HG03103 (cell line): ENCODE results near the gene TREM2.

Source experiments
- ATAC-seq: cut with Tn5 transposase; IDR thresholded peaks from one replicate; pipeline ENCODE4 v1.9.1; 2021; ENCODE audit warnings: low read depth; ENCODE audit not compliant: unreplicated experiment

Gene TREM2

DNA sequence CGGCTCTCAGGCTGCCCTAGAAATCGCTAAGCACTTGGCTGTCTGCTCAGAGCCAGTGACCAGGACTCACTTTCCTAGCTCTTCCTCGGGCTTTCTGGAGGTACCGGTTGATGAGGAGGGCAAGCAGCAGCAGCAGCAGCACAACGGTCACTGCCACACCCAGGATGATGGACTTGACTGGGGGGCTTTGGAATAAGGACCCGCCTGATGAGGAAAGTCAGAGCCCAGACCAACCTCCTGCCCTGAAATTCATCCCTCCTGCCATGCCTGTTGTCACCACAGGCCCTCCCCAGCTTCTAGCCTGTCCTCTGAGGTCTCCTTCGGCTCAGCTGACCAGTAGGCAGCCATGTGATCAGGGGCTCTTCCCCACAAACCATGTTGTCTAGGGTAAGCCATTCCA is 21.8 kb upstream of the TREM2 start:
- ATAC-seq: no peak

DNA sequence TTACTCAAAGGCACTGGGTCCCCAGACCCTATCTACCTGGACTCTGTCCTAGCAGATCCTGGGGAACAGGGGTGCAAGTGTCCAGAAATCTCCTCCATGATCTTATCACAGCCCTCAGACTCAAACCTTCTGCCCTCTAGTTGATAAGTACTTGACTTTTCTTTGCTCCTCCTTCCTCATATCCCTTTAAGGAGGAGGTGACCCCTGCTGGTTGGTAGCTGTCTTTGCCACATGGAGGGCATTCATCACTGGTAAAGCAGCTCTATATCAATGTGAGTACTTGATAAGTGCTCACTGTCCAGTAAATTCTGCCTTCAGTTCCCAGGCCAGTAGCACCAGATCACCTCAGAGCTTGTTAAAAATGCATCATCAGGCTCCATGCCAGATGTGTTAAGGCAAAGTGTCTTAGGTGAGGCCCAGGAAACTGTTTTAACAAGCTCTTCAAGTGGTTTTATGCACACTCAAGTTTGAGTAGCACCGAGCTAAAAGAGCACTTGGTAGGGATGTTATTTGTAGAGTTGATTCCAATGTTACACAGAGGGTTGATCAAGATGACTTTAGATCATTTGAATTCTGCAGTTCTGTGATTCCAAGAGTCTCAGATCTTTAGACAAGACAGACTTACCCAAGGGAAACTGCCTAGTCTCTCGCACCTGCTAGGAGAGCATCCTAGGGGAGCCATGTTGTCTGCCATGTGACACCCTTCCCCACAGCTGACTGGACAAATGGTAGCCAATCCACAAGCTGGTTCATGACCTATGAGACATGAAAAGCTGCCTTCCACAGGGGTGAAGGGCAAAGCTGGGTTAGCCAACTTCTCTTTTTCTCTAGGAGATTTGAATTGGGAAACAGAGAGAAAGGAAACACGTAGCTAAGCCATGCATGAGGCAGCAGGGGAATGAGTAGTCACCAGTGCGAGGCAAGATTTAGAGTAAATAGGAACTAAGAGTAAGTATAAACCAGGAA is 19.4 kb upstream of the TREM2 start:
- ATAC-seq: peak; percentile 63

DNA sequence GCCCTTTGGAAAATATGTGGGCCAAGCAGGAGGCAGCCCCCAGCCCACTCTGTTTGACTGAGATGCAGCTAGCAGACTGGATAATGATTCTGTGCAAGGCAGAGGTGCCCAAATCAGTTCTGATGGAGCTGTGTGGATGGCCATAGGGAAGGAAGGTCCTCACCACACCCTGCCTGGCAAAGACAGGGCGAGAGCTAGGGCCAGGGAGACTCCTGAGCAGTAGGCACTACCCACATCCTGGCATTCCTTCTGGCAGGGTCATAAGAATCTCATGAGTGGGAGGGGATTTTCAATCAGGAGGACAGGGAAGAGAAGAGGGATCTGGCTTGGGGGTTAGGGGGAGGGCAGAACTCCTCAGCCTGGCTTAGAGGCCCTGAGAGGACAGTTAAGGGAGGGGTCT is 18.6 kb upstream of the TREM2 start:
- ATAC-seq: no peak

- no peak for ATAC-seq
Observed at GRCh38 chr6:41179163-41179562, 16.2 kb upstream of the TREM2 start.

GRCh38 chr6:41177695-41178094 is 14.8 kb upstream of the TREM2 start:
- no peak for ATAC-seq

- no peak for ATAC-seq
Observed at GRCh38 chr6:41177287-41177686, 14.4 kb upstream of the TREM2 start.

GRCh38 chr6:41176189-41176588 is 13.3 kb upstream of the TREM2 start:
- no peak for ATAC-seq

DNA sequence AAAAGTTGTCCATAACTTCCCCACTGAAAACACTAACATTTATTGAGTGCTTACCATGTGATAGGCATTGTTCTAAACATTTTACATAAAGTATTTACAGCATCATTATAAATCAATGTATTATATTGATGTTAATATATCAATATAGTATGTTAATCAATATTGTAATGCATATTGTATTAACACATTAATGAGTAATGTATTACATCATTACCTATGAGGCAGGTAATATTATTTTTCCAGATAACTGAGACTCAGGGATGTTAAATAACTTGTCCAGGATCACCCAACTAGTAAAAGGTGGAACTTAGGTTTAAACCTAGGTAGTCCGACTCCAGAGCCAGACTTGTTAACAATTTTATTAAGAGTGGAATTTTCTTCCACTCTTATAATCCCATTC is 12.2 kb upstream of the TREM2 start:
- ATAC-seq: no peak

DNA sequence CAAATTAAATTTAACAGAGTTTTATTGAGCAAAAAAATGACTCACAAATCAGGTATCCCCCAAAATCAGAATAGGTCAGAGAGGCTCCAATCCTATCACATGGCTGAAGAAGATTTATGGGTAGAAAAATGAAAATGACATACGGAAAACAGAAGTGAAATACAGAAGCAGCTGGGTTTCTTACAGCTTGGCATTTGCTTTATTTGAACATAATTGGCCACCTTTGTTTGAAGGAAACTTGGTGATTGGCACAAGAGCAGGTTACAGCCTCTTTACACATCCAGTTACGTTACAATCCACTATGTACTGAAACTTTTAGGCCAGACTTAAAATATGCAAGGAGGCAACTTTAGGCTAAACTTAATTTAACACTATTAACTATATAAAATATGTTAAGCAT is 11.7 kb upstream of the TREM2 start:
- ATAC-seq: no peak

- no peak for ATAC-seq
Observed at GRCh38 chr6:41171908-41172307, 9.0 kb upstream of the TREM2 start.

- ATAC-seq: no peak
Observed at GRCh38 chr6:41170547-41171160, 7.7 kb upstream of the TREM2 start.

DNA sequence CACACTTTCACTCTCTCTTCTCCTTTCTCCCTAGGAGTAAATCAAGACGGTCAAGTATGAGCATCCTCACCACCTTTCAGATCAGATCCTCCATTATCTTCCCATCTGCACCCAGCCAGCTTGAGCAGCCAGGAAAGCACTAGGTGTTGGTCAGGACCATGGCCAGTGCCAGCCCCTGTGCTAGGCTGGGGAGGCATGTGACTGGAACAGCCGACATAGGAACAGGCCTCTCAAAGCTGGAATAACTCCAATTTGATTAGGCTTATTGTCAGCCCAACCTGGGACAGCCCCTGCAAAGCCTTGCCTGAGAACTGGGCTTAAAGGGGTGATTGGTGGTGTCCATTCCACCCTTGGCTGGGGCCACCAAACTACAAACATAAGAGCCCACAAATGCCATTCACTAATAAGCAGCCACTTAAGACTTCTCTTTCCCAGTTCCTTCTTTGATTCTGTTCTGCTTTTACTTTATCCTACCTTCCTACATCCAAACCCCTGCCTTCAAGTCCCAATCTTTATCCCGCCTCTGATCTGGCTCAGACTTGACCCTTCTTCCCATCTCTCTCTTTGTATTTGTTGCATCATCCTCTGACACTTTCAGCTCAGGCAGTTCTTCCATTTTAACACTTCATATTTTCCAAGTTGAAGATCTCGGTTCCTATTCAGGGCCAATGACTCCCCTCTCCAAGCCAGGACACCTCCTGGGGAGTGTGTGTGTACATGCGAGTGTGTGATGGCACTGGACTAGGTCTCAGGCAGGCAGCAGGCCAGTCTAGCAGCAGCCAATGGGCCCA is 4.5 kb upstream of the TREM2 start:
- ATAC-seq: no peak

GRCh38 chr6:41164551-41165120 is 1.7 kb upstream of the TREM2 start:
- ATAC-seq: no peak

GRCh38 chr6:41163419-41163717 is 452 bp upstream of the TREM2 start:
- no peak for ATAC-seq

DNA sequence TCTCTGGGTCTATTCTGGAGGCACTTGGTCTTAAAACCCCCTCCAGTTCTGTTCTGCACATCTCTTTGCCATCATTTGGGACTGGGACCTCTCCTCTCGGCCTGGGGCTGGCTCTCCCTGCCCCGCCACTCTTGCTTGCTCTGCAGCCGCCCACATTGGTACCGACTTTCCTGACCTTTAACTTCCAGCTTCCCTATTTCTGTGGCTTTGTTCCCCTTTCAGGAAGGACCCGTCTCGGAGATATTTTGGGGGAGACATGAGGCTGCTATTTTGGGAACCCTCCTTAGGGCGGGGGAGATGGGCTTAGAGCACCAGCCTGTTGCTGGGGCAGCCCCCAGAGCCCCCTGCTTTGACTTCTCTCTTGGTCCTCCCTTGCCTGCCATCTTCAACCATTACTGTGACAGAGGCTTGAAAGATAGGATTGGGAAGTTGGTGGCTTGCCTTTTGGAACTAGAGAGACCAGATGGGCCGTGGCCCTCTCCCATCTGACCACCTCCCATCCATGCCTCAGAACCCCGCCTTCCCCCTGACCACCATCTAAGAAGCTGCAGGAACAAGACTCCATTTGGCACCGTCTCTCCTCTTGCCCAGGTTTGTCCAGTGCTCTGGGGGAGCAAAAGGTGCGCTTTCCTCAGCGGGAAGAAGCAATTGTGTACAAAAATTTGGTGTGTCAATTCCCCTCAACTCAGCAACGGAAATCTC is 914 bp downstream of the TREM2 start:
- ATAC-seq: no peak

DNA sequence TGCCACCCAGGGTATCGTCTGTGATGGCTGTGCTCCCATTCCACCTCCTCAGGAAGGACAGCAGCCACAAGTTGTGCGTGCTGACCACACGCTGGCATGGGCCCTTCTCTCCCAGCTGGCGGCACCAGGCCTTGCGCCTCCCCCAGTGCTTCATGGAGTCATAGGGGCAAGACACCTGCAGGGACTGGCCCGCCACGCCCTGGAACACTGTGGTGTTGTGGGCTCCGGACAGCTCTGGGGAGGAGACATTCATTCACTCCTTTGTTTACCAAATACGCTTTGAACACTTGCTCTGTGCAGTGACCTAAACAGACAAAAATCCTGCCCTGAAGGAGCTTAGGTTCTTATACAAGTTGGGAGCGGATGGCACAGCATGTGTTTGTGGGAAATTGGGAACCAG is 1.5 kb downstream of the TREM2 start:
- ATAC-seq: no peak

GRCh38 chr6:41160933-41161332 is 2.0 kb downstream of the TREM2 start:
- ATAC-seq: no peak

GRCh38 chr6:41159415-41160082 is 3.4 kb downstream of the TREM2 start:
- no peak for ATAC-seq

DNA sequence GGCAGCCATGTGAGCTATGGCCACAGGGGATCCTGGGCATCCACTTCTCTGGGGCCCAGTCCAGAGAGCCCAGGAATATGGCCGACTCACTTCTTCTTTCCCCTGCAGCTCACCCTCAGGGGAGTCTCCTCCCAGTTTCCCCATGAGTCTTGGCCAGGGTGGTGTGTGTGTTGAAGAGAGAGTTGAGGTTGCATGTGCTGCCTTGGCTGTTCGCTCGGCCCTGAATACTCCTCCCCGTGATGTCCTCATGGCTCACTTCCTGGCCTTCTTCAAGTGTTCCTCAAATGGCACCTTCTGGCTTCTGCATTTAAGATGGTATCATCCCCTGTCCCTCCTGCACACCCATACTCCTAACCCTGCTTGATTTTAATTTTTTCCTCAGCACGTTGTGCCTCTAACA is 5.6 kb downstream of the TREM2 start:
- ATAC-seq: no peak

- ATAC-seq: no peak
Observed at GRCh38 chr6:41156771-41157170, 6.1 kb downstream of the TREM2 start.
